ENCODE data around the gene SUCNR1.

DNA sequence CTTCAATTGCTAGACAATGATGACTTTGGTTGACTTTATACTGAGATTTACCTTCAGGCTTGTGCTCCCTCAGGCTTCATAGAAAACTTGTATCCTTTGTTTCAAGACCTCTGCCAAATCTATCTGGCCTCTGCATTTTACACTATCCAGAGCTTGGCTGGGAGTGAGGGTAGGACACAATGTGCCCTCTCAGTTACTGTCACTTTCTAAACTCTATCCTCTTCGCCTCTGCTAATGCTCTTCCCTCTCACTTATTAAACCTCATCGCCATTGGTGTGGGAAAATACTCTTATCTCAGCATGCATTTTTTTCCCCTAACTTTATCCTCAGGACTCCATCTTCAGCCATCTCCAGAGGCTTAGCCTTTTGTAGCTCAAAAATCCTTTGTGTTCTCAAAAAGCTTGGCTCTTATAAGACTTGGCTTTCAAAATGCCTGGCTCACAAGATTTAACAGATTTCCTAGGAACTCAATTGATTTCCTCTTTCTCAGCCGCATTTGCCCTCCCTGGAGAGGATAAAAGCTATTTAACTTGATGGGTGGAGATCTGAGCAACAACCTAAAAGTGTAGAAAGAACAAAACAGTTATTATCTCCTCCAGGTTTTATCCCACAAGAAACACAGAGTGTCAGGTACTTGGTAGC, 28.3 kb downstream of the SUCNR1 start:
- TF ChIP-seq, protein P1, sequence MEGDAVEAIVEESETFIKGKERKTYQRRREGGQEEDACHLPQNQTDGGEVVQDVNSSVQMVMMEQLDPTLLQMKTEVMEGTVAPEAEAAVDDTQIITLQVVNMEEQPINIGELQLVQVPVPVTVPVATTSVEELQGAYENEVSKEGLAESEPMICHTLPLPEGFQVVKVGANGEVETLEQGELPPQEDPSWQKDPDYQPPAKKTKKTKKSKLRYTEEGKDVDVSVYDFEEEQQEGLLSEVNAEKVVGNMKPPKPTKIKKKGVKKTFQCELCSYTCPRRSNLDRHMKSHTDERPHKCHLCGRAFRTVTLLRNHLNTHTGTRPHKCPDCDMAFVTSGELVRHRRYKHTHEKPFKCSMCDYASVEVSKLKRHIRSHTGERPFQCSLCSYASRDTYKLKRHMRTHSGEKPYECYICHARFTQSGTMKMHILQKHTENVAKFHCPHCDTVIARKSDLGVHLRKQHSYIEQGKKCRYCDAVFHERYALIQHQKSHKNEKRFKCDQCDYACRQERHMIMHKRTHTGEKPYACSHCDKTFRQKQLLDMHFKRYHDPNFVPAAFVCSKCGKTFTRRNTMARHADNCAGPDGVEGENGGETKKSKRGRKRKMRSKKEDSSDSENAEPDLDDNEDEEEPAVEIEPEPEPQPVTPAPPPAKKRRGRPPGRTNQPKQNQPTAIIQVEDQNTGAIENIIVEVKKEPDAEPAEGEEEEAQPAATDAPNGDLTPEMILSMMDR (IDR thresholded peaks at IDR 0.05; ENCODE audit: borderline replicate concordance, extremely low read depth, low read length, poor library complexity, severe bottlenecking), result no peak
- no peak for TF ChIP-seq EZH2 (IDR thresholded peaks at IDR 0.05; ENCODE audit: borderline replicate concordance, low read depth, low read length, severe bottlenecking)
